Measurements from ENCODE around the gene GPR176.

Gene GPR176

GRCh38 chr15:39860200-39860599 is 59.9 kb downstream of the GPR176 start:
- no peak for DNase-seq (ENCODE audit: low spot score)
- no peak for TF ChIP-seq CTCF (IDR thresholded peaks at IDR 0.05; ENCODE audit: extremely low read depth, missing control alignments)

GRCh38 chr15:39859636-39860035 is 60.4 kb downstream of the GPR176 start:
- no peak for TF ChIP-seq CTCF (IDR thresholded peaks at IDR 0.05; ENCODE audit: extremely low read depth, missing control alignments)
- no peak for DNase-seq (ENCODE audit: low spot score)

GRCh38 chr15:39857132-39857531 is 62.9 kb downstream of the GPR176 start:
- no peak for TF ChIP-seq CTCF (IDR thresholded peaks at IDR 0.05; ENCODE audit: extremely low read depth, missing control alignments)
- no peak for DNase-seq (ENCODE audit: low spot score)

GRCh38 chr15:39856357-39856756 is 63.7 kb downstream of the GPR176 start:
- DNase-seq (ENCODE audit: low spot score), result no peak
- TF ChIP-seq CTCF (IDR thresholded peaks at IDR 0.05; ENCODE audit: extremely low read depth, missing control alignments), result no peak

- DNase-seq (ENCODE audit: low spot score), result no peak
- no peak for TF ChIP-seq CTCF (IDR thresholded peaks at IDR 0.05; ENCODE audit: extremely low read depth, missing control alignments)
These were observed 64.7 kb downstream of the GPR176 start for GRCh38 chr15:39855400-39855799.

- no peak for DNase-seq (ENCODE audit: low spot score)
- TF ChIP-seq CTCF (IDR thresholded peaks at IDR 0.05; ENCODE audit: extremely low read depth, missing control alignments), result no peak
These were observed 65.9 kb downstream of the GPR176 start for GRCh38 chr15:39854161-39854560.

GRCh38 chr15:39852250-39852649 is 67.8 kb downstream of the GPR176 start:
- no peak for DNase-seq (ENCODE audit: low spot score)
- no peak for TF ChIP-seq CTCF (IDR thresholded peaks at IDR 0.05; ENCODE audit: extremely low read depth, missing control alignments)
